H9 (cell line): ENCODE results near the gene BANP. TPM values are rescaled to one million over a fixed set of nuclear protein-coding genes. Genes with fewer than 3 reads are reported as not detected.

Source experiments
- DNase-seq: peaks from one replicate; pipeline ENCODE4 v3.0.0-alpha.2; 2017
- H2AFZ ChIP-seq: one replicate; pipeline ENCODE4 v1.6.1; 2013; ENCODE audit warnings: mild to moderate bottlenecking, low read length, control low read depth, moderate library complexity
- H2AK5ac ChIP-seq: 2 replicates; pipeline ENCODE4 v1.6.1; 2013; ENCODE audit warnings: low read length, control low read depth, mixed read lengths; ENCODE audit not compliant: insufficient read length
- H2BK120ac ChIP-seq: one replicate; pipeline ENCODE4 v1.6.1; 2013; ENCODE audit warnings: low read depth, mild to moderate bottlenecking, low read length, control low read depth, inconsistent platforms; ENCODE audit not compliant: poor library complexity, severe bottlenecking
- H2BK12ac ChIP-seq: 2 replicates; pipeline ENCODE4 v1.6.1; 2013; ENCODE audit warnings: low read length, control low read depth, mixed read lengths, low read depth; ENCODE audit not compliant: insufficient read length
- H2BK15ac ChIP-seq: 2 replicates; pipeline ENCODE4 v1.6.1; 2013; ENCODE audit warnings: low read depth, low read length, control low read depth
- H2BK20ac ChIP-seq: one replicate; pipeline ENCODE4 v1.6.1; 2013; ENCODE audit warnings: low read depth, mild to moderate bottlenecking, low read length, control low read depth, inconsistent platforms; ENCODE audit not compliant: poor library complexity, severe bottlenecking
- H2BK5ac ChIP-seq: 2 replicates; pipeline ENCODE4 v1.6.1; 2013; ENCODE audit warnings: low read length, control low read depth, mixed read lengths; ENCODE audit not compliant: insufficient read length
- H3K14ac ChIP-seq: 2 replicates; pipeline ENCODE4 v1.6.1; 2013; ENCODE audit warnings: low read length, control low read depth; ENCODE audit not compliant: insufficient read depth
- H3K18ac ChIP-seq: 2 replicates; pipeline ENCODE4 v1.6.1; 2013; ENCODE audit warnings: low read depth, mild to moderate bottlenecking, mixed read lengths, low read length, control low read depth; ENCODE audit not compliant: insufficient read length
- H3K23ac ChIP-seq: 2 replicates; pipeline ENCODE4 v1.6.1; 2013; ENCODE audit warnings: low read length, control low read depth, mixed read lengths, low read depth; ENCODE audit not compliant: insufficient read length
- H3K23me2 ChIP-seq: 2 replicates; pipeline ENCODE4 v1.6.1; 2013; ENCODE audit warnings: low read depth, mild to moderate bottlenecking, mixed read lengths, low read length, control low read depth; ENCODE audit not compliant: insufficient read length, poor library complexity, severe bottlenecking
- H3K27ac ChIP-seq: 2 replicates; pipeline ENCODE4 v1.5.1; 2013; ENCODE audit warnings: low read length, control low read depth, mixed read lengths, low read depth; ENCODE audit not compliant: insufficient read length
- H3K27me3 ChIP-seq: 2 replicates; pipeline ENCODE4 v1.6.1; 2013; ENCODE audit warnings: low read length, control low read depth, inconsistent platforms; ENCODE audit not compliant: insufficient read depth
- H3K4ac ChIP-seq: 2 replicates; pipeline ENCODE4 v1.6.1; 2013; ENCODE audit warnings: low read depth, mild to moderate bottlenecking, control low read depth, inconsistent platforms, low read length, moderate library complexity
- H3K4me1 ChIP-seq: 2 replicates; pipeline ENCODE4 v1.6.1; 2013; ENCODE audit warnings: low read length, control low read depth, inconsistent platforms; ENCODE audit not compliant: insufficient read depth
- H3K4me2 ChIP-seq: 2 replicates; pipeline ENCODE4 v1.6.1; 2013; ENCODE audit warnings: low read length, control low read depth, mixed read lengths; ENCODE audit not compliant: insufficient read length, insufficient read depth
- H3K56ac ChIP-seq: 2 replicates; pipeline ENCODE4 v1.6.1; 2013; ENCODE audit warnings: low read depth, mild to moderate bottlenecking, mixed read lengths, low read length, control low read depth; ENCODE audit not compliant: insufficient read length
- H3K79me1 ChIP-seq: 2 replicates; pipeline ENCODE4 v1.6.1; 2013; ENCODE audit warnings: low read depth, mild to moderate bottlenecking, moderate library complexity, low read length, control low read depth, inconsistent platforms; ENCODE audit not compliant: insufficient read depth, poor library complexity, severe bottlenecking
- H3K79me2 ChIP-seq: 2 replicates; pipeline ENCODE4 v1.6.1; 2013; ENCODE audit warnings: low read length, control low read depth, inconsistent platforms; ENCODE audit not compliant: insufficient read depth
- H3K9ac ChIP-seq: 2 replicates; pipeline ENCODE4 v1.6.1; 2013; ENCODE audit warnings: low read length, control low read depth, mixed read lengths; ENCODE audit not compliant: insufficient read length; ENCODE audit errors: extremely low read depth
- H3K9me3 ChIP-seq: one replicate; pipeline ENCODE4 v1.6.1; 2013; ENCODE audit warnings: low read depth, low read length, inconsistent platforms; ENCODE audit not compliant: control insufficient read depth
- H3T11ph ChIP-seq: one replicate; pipeline ENCODE4 v1.6.1; 2013; ENCODE audit warnings: mild to moderate bottlenecking, low read length, control low read depth, inconsistent platforms
- H4K20me1 ChIP-seq: one replicate; pipeline ENCODE4 v1.6.1; 2013; ENCODE audit not compliant: control insufficient read depth, insufficient read length, insufficient read depth
- H4K5ac ChIP-seq: 2 replicates; pipeline ENCODE4 v1.6.1; 2013; ENCODE audit warnings: low read depth, mild to moderate bottlenecking, mixed read lengths, low read length, control low read depth; ENCODE audit not compliant: insufficient read length
- H4K8ac ChIP-seq: replicated peaks from 2 replicates; pipeline ENCODE4 v1.6.1; 2013; ENCODE audit warnings: low read length, control low read depth, mixed read lengths, low read depth; ENCODE audit not compliant: insufficient read length
- H4K91ac ChIP-seq: 2 replicates; pipeline ENCODE4 v1.6.1; 2013; ENCODE audit warnings: low read depth, mild to moderate bottlenecking, moderate library complexity, mixed read lengths, low read length, control low read depth; ENCODE audit not compliant: insufficient read length
- H3K27ac Mint-ChIP-seq, 3 experiments: 2 replicates in 2 of 3; 3 replicates in 1 of 3; pipeline ENCODE4 v1.8.0; 2020 to 2021; ENCODE audit warnings: mixed read lengths in 3 of 3, mild to moderate bottlenecking in 1 of 3, moderate library complexity in 1 of 3
- H3K27me3 Mint-ChIP-seq: 2 replicates; pipeline ENCODE4 v1.8.0; 2021; ENCODE audit warnings: low read depth, mild to moderate bottlenecking, moderate library complexity, mixed read lengths
- H3K36me3 Mint-ChIP-seq, 3 experiments: 2 replicates in 2 of 3; 3 replicates in 1 of 3; pipeline ENCODE4 v1.8.0; 2020 to 2021; ENCODE audit warnings: low read depth in 3 of 3, mixed read lengths in 3 of 3; ENCODE audit not compliant: insufficient read depth in 1 of 3
- H3K4me1 Mint-ChIP-seq, 2 experiments: 2 replicates each; pipeline ENCODE4 v1.8.0; 2020; ENCODE audit warnings: mixed read lengths in 2 of 2
- H3K4me3 Mint-ChIP-seq, 2 experiments: 2 replicates in 1 of 2; 3 replicates in 1 of 2; pipeline ENCODE4 v1.8.0; 2020 to 2021; ENCODE audit warnings: mild to moderate bottlenecking in 2 of 2, mixed read lengths in 2 of 2, moderate library complexity in 1 of 2
- H3K9me3 Mint-ChIP-seq, 2 experiments: 2 replicates in 1 of 2; 3 replicates in 1 of 2; pipeline ENCODE4 v1.8.0; 2020; ENCODE audit warnings: mild to moderate bottlenecking in 2 of 2, mixed read lengths in 2 of 2, moderate library complexity in 1 of 2
- WGBS: extraction: QIAGEN DNeasy Blood & Tissue Kit; methylation state at CpG from one replicate; pipeline ENCODE4 v1.1.7; 2013; ENCODE audit warnings: missing lambda C conversion rate, low lambda C conversion rate, mixed read lengths; ENCODE audit not compliant: insufficient read length; ENCODE audit errors: extremely low coverage; 5-methylcytosine and 5-hydroxymethylcytosine counted together
- total RNA-seq: library from RNA; stranded (reverse); gene quantifications from 2 replicates; pipeline ENCODE4 v1.2.1, GENCODE V29; 2021
- TF ChIP-seq, protein P1 (sequence below): fragments of 200-600 bp; sonication (generic); conservative IDR thresholded peaks from 3 replicates; pipeline ENCODE4 v1.8.0; 2021; ENCODE audit warnings: antibody characterized with exemption, mild to moderate bottlenecking

The BANP gene
- total RNA-seq, 1 experiment from 2014 or later = 24.9 TPM

GRCh38 chr16:87946596-87947347, 4.5 kb upstream of the BANP start:
- Histone ChIP-seq H3K79me1 (no peaks in the 10 kb centered on the region), H3K9me3 (no peaks in the 10 kb centered on the region), H2BK15ac (no peak overlapping the region), H3K79me2 (no peaks in the 10 kb centered on the region), H3K23ac (no peak overlapping the region), H3K18ac (no peak overlapping the region), H3T11ph (no peak overlapping the region), H4K8ac (no peak overlapping the region), H3K9ac (no peak overlapping the region), H3K14ac (no peak overlapping the region), H2AK5ac (no peak overlapping the region), H2BK5ac (no peak overlapping the region), H4K91ac (no peak overlapping the region), H3K56ac (no peak overlapping the region), H2BK12ac (no peak overlapping the region), H3K27me3 (no peaks in the 10 kb centered on the region), H3K4me2 (no peak overlapping the region), H3K4ac (no peak overlapping the region), H3K4me1 (no peaks in the 10 kb centered on the region; the same call in 1 of the 2 replicates), H2BK20ac (no peak overlapping the region), H2AFZ (no peak overlapping the region), H3K23me2 (no peaks in the 10 kb centered on the region), H4K20me1 (no peaks in the 10 kb centered on the region), H3K27ac (no peak overlapping the region), H2BK120ac (no peak overlapping the region), H4K5ac (no peak overlapping the region)
- H3K4me1 Mint-ChIP-seq = peaks cover 23 to 34% of the 10 kb centered on the region in 2 experiments
- no peak overlapping the region; a peak in 1 of 5 replicates for H3K4me3 Mint-ChIP-seq
- TF ChIP-seq, protein P1, sequence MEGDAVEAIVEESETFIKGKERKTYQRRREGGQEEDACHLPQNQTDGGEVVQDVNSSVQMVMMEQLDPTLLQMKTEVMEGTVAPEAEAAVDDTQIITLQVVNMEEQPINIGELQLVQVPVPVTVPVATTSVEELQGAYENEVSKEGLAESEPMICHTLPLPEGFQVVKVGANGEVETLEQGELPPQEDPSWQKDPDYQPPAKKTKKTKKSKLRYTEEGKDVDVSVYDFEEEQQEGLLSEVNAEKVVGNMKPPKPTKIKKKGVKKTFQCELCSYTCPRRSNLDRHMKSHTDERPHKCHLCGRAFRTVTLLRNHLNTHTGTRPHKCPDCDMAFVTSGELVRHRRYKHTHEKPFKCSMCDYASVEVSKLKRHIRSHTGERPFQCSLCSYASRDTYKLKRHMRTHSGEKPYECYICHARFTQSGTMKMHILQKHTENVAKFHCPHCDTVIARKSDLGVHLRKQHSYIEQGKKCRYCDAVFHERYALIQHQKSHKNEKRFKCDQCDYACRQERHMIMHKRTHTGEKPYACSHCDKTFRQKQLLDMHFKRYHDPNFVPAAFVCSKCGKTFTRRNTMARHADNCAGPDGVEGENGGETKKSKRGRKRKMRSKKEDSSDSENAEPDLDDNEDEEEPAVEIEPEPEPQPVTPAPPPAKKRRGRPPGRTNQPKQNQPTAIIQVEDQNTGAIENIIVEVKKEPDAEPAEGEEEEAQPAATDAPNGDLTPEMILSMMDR = no peak
- DNase-seq = no peak
- H3K9me3 Mint-ChIP-seq = no peaks in the 10 kb centered on the region
- H3K27ac Mint-ChIP-seq = peak overlapping the region in 1 of 3 experiments; percentile 68; a peak in 2 of 7 replicates
- H3K36me3 Mint-ChIP-seq = no peaks in the 10 kb centered on the region
- H3K27me3 Mint-ChIP-seq = no peaks in the 10 kb centered on the region
- no CpG with 5 or more reads among the region's 14 CpGs for WGBS
